Breast epithelium (tissue), 4 donors: ENCODE data around the gene VPS26C. TPM values are rescaled to one million over a fixed set of nuclear protein-coding genes. Genes with fewer than 3 reads are reported as not detected.

ENCODE experiments used
- DNase-seq, 2 donors: peaks; one replicate each; pipeline ENCODE4 v3.0.0-alpha.2; 2019; ENCODE audit warnings: low spot score in 2 of 2
- H3K27ac ChIP-seq, 2 donors: fragments of 200-600 bp; sonication (generic) in 1 of 2; one replicate each; pipeline ENCODE4 v1.5.1; 2016 to 2019; ENCODE audit warnings: mild to moderate bottlenecking in 1 of 2
- H3K27me3 ChIP-seq, 2 donors: fragments of 200-600 bp; sonication (generic) in 1 of 2; one replicate each; pipeline versions ENCODE4 v1.5.1 to v1.6.0; 2017 to 2019; ENCODE audit warnings: control low read depth in 1 of 2, mild to moderate bottlenecking in 1 of 2
- H3K36me3 ChIP-seq: fragments of 200-600 bp; one replicate; pipeline ENCODE4 v1.5.1; 2019
- H3K4me1 ChIP-seq, 2 donors: fragments of 200-600 bp; sonication (generic); one replicate each; pipeline ENCODE4 v1.5.1; 2016 to 2019; ENCODE audit warnings: control low read depth in 1 of 2
- H3K4me3 ChIP-seq, 3 donors: fragments of 200-600 bp; sonication (generic); 1 replicate in 2 of 3; 2 replicates in 1 of 3; pipeline ENCODE4 v1.5.1; 2016 to 2019; ENCODE audit warnings: mild to moderate bottlenecking in 3 of 3, moderate library complexity in 2 of 3
- H3K9me3 ChIP-seq, 2 donors: fragments of 200-600 bp; sonication (generic) in 1 of 2; one replicate each; pipeline ENCODE4 v1.5.1; 2016 to 2019; ENCODE audit warnings: control low read depth in 1 of 2
- CTCF ChIP-seq, 3 donors: fragments of 450-650 bp; IDR thresholded peaks; one replicate each; pipeline ENCODE4 v1.5.1; 2016 to 2017; ENCODE audit warnings: antibody characterized with exemption in 3 of 3, mild to moderate bottlenecking in 3 of 3, moderate library complexity in 3 of 3
- POLR2A ChIP-seq: fragments of 450-650 bp; IDR thresholded peaks from one replicate; pipeline ENCODE4 v1.6.1; 2016; ENCODE audit warnings: antibody characterized with exemption, mild to moderate bottlenecking, moderate library complexity
- POLR2AphosphoS5 ChIP-seq, 3 donors: sonication (generic); formaldehyde crosslinking; IDR thresholded peaks; one replicate each; pipeline ENCODE4 v1.6.1; 2017; ENCODE audit warnings: antibody characterized with exemption in 3 of 3
- intact Hi-C: fragments of 100-400 bp; cut with DNase I; formaldehyde crosslinking; loops from one replicate; pipeline ENCODE4 v1.15.1; 2023; ENCODE audit warnings: low total_unique reads
- total RNA-seq, 3 donors: library from RNA; depleted of rRNA; stranded (reverse); fragments of >200 nt; gene quantifications; one replicate each; pipeline ENCODE4 v1.1.0, GENCODE V29; 2016

The VPS26C gene
- total RNA-seq, 3 donors from 2014 or later = 43.9 to 84.5 (median 60.6) TPM

GRCh38 chr21:37237346-37237745, 29.8 kb downstream of the VPS26C start:
- intact Hi-C loops = no loop called here
- H3K27me3 ChIP-seq = no peaks in the 10 kb centered on the region
- no peaks in the 10 kb centered on the region for H3K36me3 ChIP-seq
- no peak for DNase-seq
- no peak overlapping the region for H3K4me3 ChIP-seq
- H3K4me1 ChIP-seq = no peaks in the 10 kb centered on the region
- no peak for TF ChIP-seq POLR2A
- TF ChIP-seq CTCF (IDR thresholded peaks at IDR 0.05) = no peak
- no peak for TF ChIP-seq POLR2AphosphoS5 (IDR thresholded peaks at IDR 0.05)
- H3K27ac ChIP-seq = no peak overlapping the region
- H3K9me3 ChIP-seq = no peaks in the 10 kb centered on the region

- TF ChIP-seq POLR2A (no peak), POLR2AphosphoS5 (IDR thresholded peaks at IDR 0.05) (no peak), CTCF (IDR thresholded peaks at IDR 0.05) (no peak)
- Histone ChIP-seq H3K4me3 (no peak overlapping the region), H3K27me3 (no peaks in the 10 kb centered on the region), H3K4me1 (no peaks in the 10 kb centered on the region), H3K9me3 (no peaks in the 10 kb centered on the region), H3K27ac (no peak overlapping the region), H3K36me3 (no peaks in the 10 kb centered on the region)
- intact Hi-C loops = no loop called here
- DNase-seq = no peak
These were observed 33.5 kb downstream of the VPS26C start for GRCh38 chr21:37233551-37234146.

- DNase-seq = no peak
- Histone ChIP-seq H3K4me1 (no peaks in the 10 kb centered on the region), H3K27ac (no peak overlapping the region), H3K4me3 (no peak overlapping the region), H3K27me3 (no peaks in the 10 kb centered on the region), H3K36me3 (peaks cover 6% of the 10 kb centered on the region), H3K9me3 (no peaks in the 10 kb centered on the region)
- no peak for TF ChIP-seq POLR2AphosphoS5 (IDR thresholded peaks at IDR 0.05)
- TF ChIP-seq POLR2A = no peak
- intact Hi-C loops = no loop called here
These were observed 34.7 kb downstream of the VPS26C start for GRCh38 chr21:37232274-37233018.

GRCh38 chr21:37231671-37232070, 35.5 kb downstream of the VPS26C start:
- no peaks in the 10 kb centered on the region for H3K4me1 ChIP-seq
- no peak overlapping the region for H3K27ac ChIP-seq
- H3K9me3 ChIP-seq = no peaks in the 10 kb centered on the region
- H3K36me3 ChIP-seq = peaks cover 7% of the 10 kb centered on the region
- intact Hi-C loops = no loop called here
- TF ChIP-seq POLR2AphosphoS5 (IDR thresholded peaks at IDR 0.05) (no peak), CTCF (IDR thresholded peaks at IDR 0.05) (no peak), POLR2A (no peak)
- no peaks in the 10 kb centered on the region for H3K27me3 ChIP-seq
- DNase-seq = no peak
- H3K4me3 ChIP-seq = no peak overlapping the region

GRCh38 chr21:37231249-37231645, 35.9 kb downstream of the VPS26C start:
- Histone ChIP-seq H3K36me3 (peaks cover 7% of the 10 kb centered on the region), H3K4me3 (no peak overlapping the region), H3K9me3 (no peaks in the 10 kb centered on the region), H3K4me1 (no peaks in the 10 kb centered on the region), H3K27me3 (no peaks in the 10 kb centered on the region), H3K27ac (no peak overlapping the region)
- TF ChIP-seq CTCF (IDR thresholded peaks at IDR 0.05) = no peak
- intact Hi-C loops = no loop called here
- DNase-seq = no peak
